Skin of body (tissue), 2 donors: ENCODE data around the gene SELENOF. TPM values are rescaled to one million over a fixed set of nuclear protein-coding genes. Genes with fewer than 3 reads are reported as not detected.
"Not testable (repeated sequence)": the region's sequence is repeated elsewhere in the genome, so short reads cannot be mapped to it uniquely, and the experiment has no call there.

Experiments
- DNase-seq: peaks from one replicate; lab custom pipeline; 2025; lab: John Stamatoyannopoulos, UW
- total RNA-seq: library from RNA; depleted of rRNA; stranded (reverse); fragments of >200 nt; gene quantifications from one replicate; pipeline ENCODE4 v1.2.3, GENCODE V29; 2014

Gene SELENOF
- total RNA-seq, 1 donor from 2014 or later, result 144 TPM

DNA sequence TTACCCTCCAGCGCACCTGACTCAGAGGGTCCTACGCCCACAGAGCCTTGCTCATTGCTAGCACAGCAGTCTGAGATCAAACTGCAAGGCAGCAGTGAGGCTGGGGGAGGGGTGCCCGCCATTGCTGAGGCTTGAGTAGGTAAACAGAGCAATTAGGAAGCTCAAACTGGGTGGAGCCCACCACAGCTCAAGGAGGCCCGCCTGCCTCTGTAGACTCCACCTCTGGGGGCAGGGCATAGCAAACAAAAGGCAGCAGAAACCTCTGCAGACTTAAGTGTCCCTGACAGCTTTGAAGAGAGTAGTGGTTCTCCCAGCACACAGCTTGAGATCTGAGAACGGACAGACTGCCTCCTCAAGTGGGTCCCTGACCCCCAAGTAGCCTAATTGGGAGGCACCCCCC lies 99.8 kb downstream of the SELENOF start:
- not testable (repeated sequence) for DNase-seq

Other genes starting within 250 kb of the SELENOF start
- 60.0 TPM for gene SH3GLB1, start 209.6 kb downstream of the SELENOF start, total RNA-seq
- 20.2 TPM for gene HS2ST1, start 509 bp upstream of the SELENOF start, total RNA-seq